Erythroblast (primary cell): ENCODE data around the gene EDN2.

Experiments
- GATA1 ChIP-seq: IDR thresholded peaks from 2 replicates; pipeline ENCODE4 v1.6.1; 2011; ENCODE audit warnings: low read depth, mild to moderate bottlenecking, control low read depth, low read length, moderate library complexity
- POLR2A ChIP-seq: IDR thresholded peaks from 2 replicates; pipeline ENCODE4 v1.6.1; 2011; ENCODE audit warnings: mild to moderate bottlenecking, low read length

DNA sequence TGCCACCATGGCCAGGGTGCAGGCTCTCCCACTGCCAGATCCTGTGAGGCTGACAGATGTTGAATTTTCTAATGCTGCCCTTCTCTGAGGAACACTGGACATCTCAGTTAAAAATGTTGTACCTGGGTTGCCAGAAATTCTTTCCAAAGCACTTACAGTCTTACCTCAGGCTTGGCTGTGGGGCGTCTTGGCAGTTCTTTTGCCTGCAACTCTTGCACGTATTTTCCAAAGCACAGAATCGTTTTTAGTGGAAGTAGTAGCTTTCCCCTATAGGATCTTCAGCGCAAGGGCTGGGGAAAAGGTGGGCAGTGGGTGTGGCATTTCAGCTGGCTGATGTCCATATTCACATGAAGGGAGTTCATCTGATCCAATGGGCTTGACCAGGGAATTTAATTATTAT lies 53.9 kb downstream of the EDN2 start:
- TF ChIP-seq POLR2A (no peak), GATA1 (no peak)
